HepG2 (cell line): ENCODE results near the gene NEURL1. TPM values are rescaled to one million over a fixed set of nuclear protein-coding genes. Genes with fewer than 3 reads are reported as not detected.
A peak's percentile ranks its signal among the peaks of the same experiment; 100 is the strongest.
"Not testable (repeated sequence)": the region's sequence is repeated elsewhere in the genome, so short reads cannot be mapped to it uniquely, and the experiment has no call there.

Experiments
- ATAC-seq: fragments of 200-7000 bp; cut with Tn5 transposase; 3 replicates; pipeline ENCODE4 v1.9.1; 2020; ENCODE audit warnings: mild to moderate bottlenecking, moderate library complexity
- BruUV-seq: library from RNA; stranded (reverse); fragments of 400-500 nt; replicated peaks from 2 replicates; lab custom pipeline; 2021; lab: Mats Ljungman, UMichigan
- CTCF ChIA-PET: fragments of 300-600 bp; formaldehyde crosslinking; extraction: SDS; loops from one replicate; lab custom pipeline; 2021; ENCODE audit warnings: low total read pairs, inconsistent platforms, low intra/inter-chr PET ratio; lab: Yijun Ruan, JAX
- POLR2A ChIA-PET: fragments of 350-600 bp; sonication (Branson Sonifier 250); formaldehyde crosslinking; loops from one replicate; lab custom pipeline; 2020; ENCODE audit warnings: antibody characterized with exemption, inconsistent platforms; lab: Yijun Ruan, JAX
- DNase-seq: peaks from one replicate; pipeline ENCODE4 v3.0.0-alpha.2; 2015; ENCODE audit warnings: low spot score
- FAIRE-seq: peaks from 3 replicates; lab custom pipeline; 2011; peaks lifted over from hg19 to GRCh38; lab: Jason Lieb, UNC
- H2AFZ ChIP-seq: one replicate; pipeline ENCODE4 v1.6.1; 2011; ENCODE audit warnings: low read length, inconsistent platforms
- H3K27ac ChIP-seq: fragments of 300-600 bp; 3 replicates; pipeline ENCODE4 v1.8.0; 2011; ENCODE audit warnings: mixed run types, mild to moderate bottlenecking, mixed read lengths, low read length, inconsistent platforms; ENCODE audit not compliant: insufficient read depth; ENCODE audit errors: extremely low read length
- H3K27me3 ChIP-seq, 2 experiments: fragments of 200-600 bp in 1 of 2; 2 replicates in 1 of 2; 3 replicates in 1 of 2; pipeline versions ENCODE4 v1.6.0 to v1.8.0; 2011; ENCODE audit warnings: low read length in 2 of 2, mild to moderate bottlenecking in 2 of 2, moderate library complexity in 2 of 2, inconsistent platforms in 1 of 2; ENCODE audit not compliant: insufficient read depth in 2 of 2, control insufficient read depth in 1 of 2
- H3K36me3 ChIP-seq, 2 experiments: fragments of 200-600 bp in 1 of 2; replicated peaks in 1 of 2; 2 replicates in 1 of 2; 3 replicates in 1 of 2; pipeline versions ENCODE4 v1.5.1 to v1.8.0; 2011; ENCODE audit warnings: low read length in 2 of 2, inconsistent platforms in 1 of 2; ENCODE audit not compliant: insufficient read depth in 2 of 2, control insufficient read depth in 1 of 2
- H3K4me1 ChIP-seq: 2 replicates; pipeline ENCODE4 v1.5.1; 2012; ENCODE audit warnings: low read length, inconsistent platforms; ENCODE audit not compliant: insufficient read depth
- H3K4me2 ChIP-seq: 2 replicates; pipeline ENCODE4 v1.6.0; 2011; ENCODE audit warnings: low read depth, low read length, inconsistent platforms
- H3K4me3 ChIP-seq, 3 experiments: fragments of 200-600 bp in 1 of 3; sonication (generic), shearing (Covaris generic) in 1 of 3; replicated peaks in 1 of 3; 2 replicates each; pipeline ENCODE4 v1.5.1; 2011 to 2016; ENCODE audit warnings: low read length in 3 of 3, inconsistent platforms in 2 of 3, low read depth in 2 of 3, mild to moderate bottlenecking in 2 of 3, control low read depth in 1 of 3, mixed read lengths in 1 of 3; ENCODE audit not compliant: insufficient read depth in 1 of 3
- H3K79me2 ChIP-seq: one replicate; pipeline ENCODE4 v1.6.1; 2011; ENCODE audit warnings: low read length, inconsistent platforms; ENCODE audit not compliant: insufficient read depth
- H3K9ac ChIP-seq: 2 replicates; pipeline ENCODE4 v1.6.0; 2011; ENCODE audit warnings: mild to moderate bottlenecking, low read depth, low read length, inconsistent platforms; ENCODE audit not compliant: insufficient read depth
- H3K9me3 ChIP-seq: 2 replicates; pipeline ENCODE4 v1.5.1; 2012; ENCODE audit warnings: mild to moderate bottlenecking, low read length
- H4K20me1 ChIP-seq: 2 replicates; pipeline ENCODE4 v1.6.0; 2011; ENCODE audit warnings: inconsistent platforms, mild to moderate bottlenecking, low read length, moderate library complexity; ENCODE audit not compliant: insufficient read depth
- AGO2 ChIP-seq: fragments of 200-400 bp; formaldehyde crosslinking; optimal IDR thresholded peaks from 2 replicates; pipeline ENCODE3; 2017; ENCODE audit warnings: mild to moderate bottlenecking, low read depth, low read length, moderate library complexity
- AHR ChIP-seq: IDR thresholded peaks from 2 replicates; pipeline ENCODE4 v1.6.1; 2018; ENCODE audit warnings: missing genetic modification reagents, missing compliant biosample characterization
- ARNT ChIP-seq: fragments of 450-650 bp; IDR thresholded peaks from 2 replicates; pipeline ENCODE4 v1.6.1; 2017
- BRCA1 ChIP-seq: sonication (generic); formaldehyde crosslinking; IDR thresholded peaks from 2 replicates; pipeline ENCODE4 v1.4.0; 2020; ENCODE audit warnings: missing genetic modification reagents
- CEBPG ChIP-seq: IDR thresholded peaks from 2 replicates; pipeline ENCODE4 v1.6.1; 2016
- HNRNPH1 ChIP-seq: fragments of 200-400 bp; formaldehyde crosslinking; optimal IDR thresholded peaks from 2 replicates; pipeline ENCODE3; 2017; ENCODE audit warnings: mild to moderate bottlenecking, low read depth, low read length
- NCOA2 ChIP-seq: sonication (generic); formaldehyde crosslinking; IDR thresholded peaks from 2 replicates; pipeline ENCODE4 v1.8.0; 2022; ENCODE audit warnings: inconsistent platforms
- NR2F2 ChIP-seq: IDR thresholded peaks from 2 replicates; pipeline ENCODE4 v1.6.1; 2012; ENCODE audit warnings: low read depth, inconsistent platforms, borderline replicate concordance
- POLR2A ChIP-seq, 2 experiments: IDR thresholded peaks; 2 replicates each; pipeline ENCODE4 v1.6.1; 2011; ENCODE audit warnings: low read depth in 2 of 2, low read length in 2 of 2, mild to moderate bottlenecking in 1 of 2, moderate library complexity in 1 of 2; ENCODE audit not compliant: insufficient read depth in 1 of 2
- RBM22 ChIP-seq: fragments of 200-400 bp; formaldehyde crosslinking; optimal IDR thresholded peaks from 2 replicates; pipeline ENCODE3; 2017; ENCODE audit warnings: mild to moderate bottlenecking, low read length, moderate library complexity
- REL ChIP-seq: sonication (generic); formaldehyde crosslinking; conservative IDR thresholded peaks from 2 replicates; pipeline ENCODE4 v1.8.0; 2022; ENCODE audit warnings: mild to moderate bottlenecking, missing genetic modification reagents, moderate library complexity
- SNAPC2 ChIP-seq: sonication (generic); formaldehyde crosslinking; IDR thresholded peaks from 2 replicates; pipeline ENCODE4 v1.8.1; 2022; ENCODE audit warnings: mild to moderate bottlenecking, missing genetic modification reagents
- SNRNP70 ChIP-seq: fragments of 200-400 bp; formaldehyde crosslinking; IDR thresholded peaks from 2 replicates; pipeline ENCODE4 v1.6.1; 2017; ENCODE audit warnings: mild to moderate bottlenecking, low read depth, low read length, moderate library complexity
- SUZ12 ChIP-seq: fragments of 150-350 bp; IDR thresholded peaks from 2 replicates; pipeline ENCODE4 v1.6.1; 2014; ENCODE audit warnings: low read depth, low read length
- XRCC5 ChIP-seq: fragments of 200-400 bp; formaldehyde crosslinking; optimal IDR thresholded peaks from 2 replicates; pipeline ENCODE3; 2017; ENCODE audit warnings: mild to moderate bottlenecking, low read length
- ZNF232 ChIP-seq: sonication (generic); formaldehyde crosslinking; IDR thresholded peaks from 2 replicates; pipeline ENCODE4 v1.4.0; 2020; ENCODE audit warnings: missing genetic modification reagents, borderline replicate concordance
- WGBS: methylation state at CpG from one replicate; pipeline ENCODE4 v1.1.6; 2017; ENCODE audit warnings: low lambda C conversion rate; 5-methylcytosine and 5-hydroxymethylcytosine counted together
- in situ Hi-C: cut with HindIII; loops from 2 replicates; pipeline ENCODE4 v1.10.0; 2017; ENCODE audit warnings: low pct_unique_long_range_greater_than_20kb; ENCODE audit not compliant: extremely low pct_ligation_motif_present
- intact Hi-C: fragments of 100-400 bp; cut with micrococcal nuclease; formaldehyde crosslinking; loops from one replicate; pipeline ENCODE4 v1.10.0; 2022; ENCODE audit not compliant: unreplicated experiment
- polyA plus RNA-seq, 8 experiments: library from polyadenylated mRNA; depleted of rRNA in 3 of 8; stranded (reverse) in 7 of 8; unstranded in 1 of 8; fragments of >200 nt; fragmentation: Illumina TruSeq in 4 of 8; extraction: Trizol in 4 of 8; gene quantifications; 2 replicates each; pipeline versions ENCODE4 v1.2.1 to v1.2.3, GENCODE V29; 2011 to 2016; ENCODE audit warnings: low read depth in 4 of 8, missing spikeins in 1 of 8, mixed read lengths in 1 of 8; ENCODE audit not compliant: insufficient read depth in 1 of 8
- total RNA-seq, 5 experiments: library from RNA; depleted of rRNA; stranded (reverse); fragments of >200 nt; fragmentation: Illumina TruSeq; extraction: Trizol; gene quantifications; 2 replicates each; pipeline ENCODE4 v1.2.3, GENCODE V29; 2016; ENCODE audit warnings: low read depth in 1 of 5
- TF ChIP-seq, protein P1 (sequence below): sonication (generic); formaldehyde crosslinking; IDR thresholded peaks from 2 replicates; pipeline ENCODE4 v1.4.0; 2020; ENCODE audit warnings: mild to moderate bottlenecking, missing genetic modification reagents

The NEURL1 gene
- total and polyA plus RNA-seq, 2 of the 13 experiments (the other 11 are each of a cell fraction or from before 2014, with no cell fraction given): not detected

DNA sequence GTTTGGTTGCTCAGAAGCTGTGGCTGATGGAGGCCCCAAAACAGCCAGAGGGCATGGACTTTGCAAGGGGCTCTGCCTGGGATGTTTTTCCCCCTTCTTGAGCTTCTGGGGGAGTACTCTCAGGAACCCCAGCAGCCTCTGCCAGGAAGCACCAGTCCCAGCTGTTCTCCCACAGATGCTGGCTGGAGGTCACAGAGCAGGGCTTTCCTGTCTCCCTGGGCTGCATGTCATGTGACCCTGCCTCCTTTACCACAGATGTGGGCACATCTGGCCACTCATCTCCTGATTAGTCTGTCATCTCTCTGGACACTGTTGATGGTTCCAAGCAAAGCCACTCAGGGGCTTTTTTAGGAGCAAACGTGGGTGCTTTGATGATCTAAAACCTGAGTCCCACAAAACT is 136.7 kb downstream of the NEURL1 start (continued):
- no peak for TF ChIP-seq BRCA1 (CRISPR knock-in tag)
- TF ChIP-seq SUZ12: no peak
- TF ChIP-seq ZNF232 (CRISPR knock-in tag): no peak
- TF ChIP-seq SNRNP70: no peak
- TF ChIP-seq POLR2A (IDR thresholded peaks at IDR 0.05; ENCODE audit: insufficient read depth in 1 of 2, low read depth in 2 of 2, low read length in 2 of 2): no peak
- no peak for TF ChIP-seq NR2F2
- no peak for TF ChIP-seq CEBPG (CRISPR knock-in tag)
- TF ChIP-seq SNAPC2 (CRISPR knock-in tag): no peak
- TF ChIP-seq NCOA2: no peak
- TF ChIP-seq REL (CRISPR knock-in tag): no peak
- TF ChIP-seq XRCC5: no peak
- no peak for TF ChIP-seq AHR (CRISPR knock-in tag)
- TF ChIP-seq HNRNPH1: no peak
- TF ChIP-seq ARNT: no peak
- TF ChIP-seq, all 625 proteins: peak for 0

DNA sequence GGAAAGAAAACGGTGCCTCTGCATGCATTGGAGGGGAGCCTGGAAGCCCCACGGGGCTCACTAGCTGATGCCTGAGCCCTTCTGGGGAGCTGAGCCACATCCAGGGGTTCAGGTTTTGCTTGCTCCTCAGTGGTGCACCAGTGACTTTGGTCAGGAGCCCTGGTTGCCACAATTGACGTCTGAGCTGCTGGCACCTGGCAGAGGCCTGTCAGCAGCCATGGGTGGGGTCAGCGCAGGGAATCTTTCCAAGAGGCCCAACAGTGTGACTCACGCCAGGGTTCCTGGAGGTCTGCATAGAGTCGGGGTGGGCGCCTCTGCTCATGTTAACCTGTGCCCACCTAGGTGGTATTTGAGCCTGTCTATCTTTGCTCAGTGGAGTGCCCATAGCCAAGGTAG is 138.7 kb downstream of the NEURL1 start:
- Histone ChIP-seq H3K4me3 (no peak overlapping the region), H3K9ac (no peak overlapping the region), H3K79me2 (no peaks in the 10 kb centered on the region), H3K9me3 (no peaks in the 10 kb centered on the region), H3K4me1 (no peaks in the 10 kb centered on the region), H4K20me1 (peaks cover 9% of the 10 kb centered on the region; the same call in 1 of the 2 replicates), H3K27me3 (no peaks in the 10 kb centered on the region), H3K36me3 (peaks cover 26 to 70% of the 10 kb centered on the region in 2 experiments), H2AFZ (no peak overlapping the region), H3K4me2 (no peak overlapping the region), H3K27ac (no peak overlapping the region)
- ChIA-PET CTCF (no interaction called here), POLR2A (interaction anchor here (1.4 kb wide), 1 partner anchor 28 kb away, joined by 4 read pairs; no protein-coding TSS in a partner anchor)
- intact Hi-C loops (no loop called here), in situ Hi-C loops (no loop called here)
- no TSS peak for BruUV-seq
- FAIRE-seq (no peak), DNase-seq (no peak), ATAC-seq (no peak)
- peak; percentile 52 for TF ChIP-seq RBM22
- TF ChIP-seq AGO2: peak; percentile 44
- TF ChIP-seq, protein P1, sequence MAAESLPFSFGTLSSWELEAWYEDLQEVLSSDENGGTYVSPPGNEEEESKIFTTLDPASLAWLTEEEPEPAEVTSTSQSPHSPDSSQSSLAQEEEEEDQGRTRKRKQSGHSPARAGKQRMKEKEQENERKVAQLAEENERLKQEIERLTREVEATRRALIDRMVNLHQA (CRISPR knock-in tag): no peak
- WGBS: 100% methylated on average over 6 of the region's 7 CpGs

DNA sequence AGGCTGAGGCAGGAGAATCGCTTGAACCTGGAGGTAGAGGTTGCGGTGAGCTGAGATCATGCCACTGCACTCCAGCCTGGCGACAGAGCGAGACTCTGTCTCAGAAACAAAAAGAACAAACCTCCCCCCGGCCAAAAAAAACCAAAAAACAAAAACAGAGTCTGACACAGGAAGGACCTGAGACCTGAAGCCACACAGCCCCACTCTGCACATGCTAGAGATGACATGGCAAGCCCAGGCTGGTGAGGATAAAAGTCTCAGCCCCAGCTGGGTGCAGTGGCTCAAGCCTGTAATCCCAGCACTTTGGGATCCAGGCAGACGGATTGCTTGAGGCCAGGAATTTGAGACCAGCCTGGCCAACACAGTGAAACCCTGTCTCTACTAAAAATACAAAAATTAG is 139.4 kb downstream of the NEURL1 start:
- ATAC-seq, H3K79me2 ChIP-seq, in situ Hi-C loops, H3K4me2 ChIP-seq, H3K4me3 ChIP-seq, BruUV-seq, H3K4me1 ChIP-seq, H2AFZ ChIP-seq, H4K20me1 ChIP-seq, intact Hi-C loops, H3K9ac ChIP-seq, FAIRE-seq, H3K9me3 ChIP-seq, CTCF ChIA-PET, DNase-seq, H3K27ac ChIP-seq, H3K27me3 ChIP-seq: not testable (repeated sequence)
- H3K36me3 ChIP-seq: peaks cover 27 to 68% of the 10 kb centered on the region in 2 experiments
- WGBS: 95% methylated on average over 5 of the region's 6 CpGs
- POLR2A ChIA-PET: interaction anchor here (1.4 kb wide), 1 partner anchor 28 kb away, joined by 4 read pairs; no protein-coding TSS in a partner anchor
